HEK293 (cell line): Measurements from ENCODE around the gene NKAIN4.

ENCODE experiments used
- CTCF ChIA-PET: fragments of 350-600 bp; formaldehyde crosslinking; extraction: SDS; loops from one replicate; lab custom pipeline; 2021; ENCODE audit warnings: antibody characterized with exemption; lab: Yijun Ruan, JAX
- POLR2A ChIA-PET: fragments of 300-600 bp; formaldehyde crosslinking; extraction: SDS; loops from one replicate; lab custom pipeline; 2020; ENCODE audit warnings: antibody characterized with exemption, inconsistent platforms; lab: Yijun Ruan, JAX
- H3K27ac ChIP-seq: fragments of 200-500 bp; sonication (Bioruptor generic); 2 replicates; pipeline ENCODE4 v1.5.1; 2014; ENCODE audit warnings: low read depth, low read length, control low read depth, inconsistent platforms; ENCODE audit errors: extremely low read depth
- H3K36me3 ChIP-seq, 2 experiments: fragments of 200-500 bp in 1 of 2; sonication (Bioruptor generic) in 1 of 2; 1 replicate in 1 of 2; 2 replicates in 1 of 2; pipeline ENCODE4 v1.5.1; 2014 to 2017; ENCODE audit warnings: inconsistent platforms in 2 of 2, low read length in 2 of 2; ENCODE audit not compliant: control insufficient read depth in 2 of 2, insufficient read depth in 1 of 2
- H3K4me1 ChIP-seq: fragments of 200-500 bp; sonication (Bioruptor generic); 2 replicates; pipeline ENCODE4 v1.5.1; 2014; ENCODE audit warnings: mild to moderate bottlenecking, low read length, inconsistent platforms; ENCODE audit not compliant: control insufficient read depth, insufficient read depth
- H3K4me3 ChIP-seq: 2 replicates; pipeline ENCODE4 v1.5.1; 2011; ENCODE audit warnings: low read depth, mild to moderate bottlenecking, control low read depth, low read length, moderate library complexity
- H3K9me3 ChIP-seq: fragments of 200-500 bp; sonication (Bioruptor generic); 2 replicates; pipeline ENCODE4 v1.5.1; 2014; ENCODE audit warnings: low read depth, low read length, inconsistent platforms; ENCODE audit not compliant: control insufficient read depth, insufficient read depth
- MYNN ChIP-seq: fragments of 450-650 bp; formaldehyde crosslinking; IDR thresholded peaks from 2 replicates; pipeline ENCODE4 v1.5.1; 2016; ENCODE audit warnings: missing biosample characterization, missing genetic modification characterization, borderline replicate concordance
- RBAK ChIP-seq: fragments of 450-650 bp; formaldehyde crosslinking; IDR thresholded peaks from 2 replicates; pipeline ENCODE4 v1.5.1; 2016; ENCODE audit warnings: missing biosample characterization, missing genetic modification characterization
- SCRT1 ChIP-seq: fragments of 450-650 bp; formaldehyde crosslinking; IDR thresholded peaks from 2 replicates; pipeline ENCODE4 v1.5.1; 2016; ENCODE audit warnings: missing biosample characterization, missing genetic modification characterization, borderline replicate concordance
- SP3 ChIP-seq: fragments of 450-650 bp; formaldehyde crosslinking; IDR thresholded peaks from 2 replicates; pipeline ENCODE4 v1.5.1; 2016; ENCODE audit warnings: missing biosample characterization, missing genetic modification characterization
- ZNF121 ChIP-seq: fragments of 450-650 bp; formaldehyde crosslinking; IDR thresholded peaks from 2 replicates; pipeline ENCODE4 v1.5.1; 2016; ENCODE audit warnings: missing biosample characterization, missing genetic modification characterization
- ZNF366 ChIP-seq: fragments of 450-650 bp; formaldehyde crosslinking; conservative IDR thresholded peaks from 2 replicates; pipeline ENCODE4 v1.5.1; 2016; ENCODE audit warnings: missing biosample characterization, missing genetic modification characterization
- ZNF37A ChIP-seq: fragments of 450-650 bp; IDR thresholded peaks from 2 replicates; pipeline ENCODE4 v1.5.1; 2018; ENCODE audit warnings: missing biosample characterization, missing genetic modification characterization
- ZNF394 ChIP-seq: fragments of 450-650 bp; formaldehyde crosslinking; IDR thresholded peaks from 2 replicates; pipeline ENCODE4 v1.5.1; 2016; ENCODE audit warnings: missing biosample characterization, missing genetic modification characterization, mild to moderate bottlenecking, moderate library complexity, borderline replicate concordance
- ZNF510 ChIP-seq: fragments of 450-650 bp; formaldehyde crosslinking; IDR thresholded peaks from 2 replicates; pipeline ENCODE4 v1.5.1; 2018; ENCODE audit warnings: mild to moderate bottlenecking, missing genetic modification characterization, missing biosample characterization; ENCODE audit not compliant: insufficient replicate concordance
- ZNF610 ChIP-seq: fragments of 450-650 bp; formaldehyde crosslinking; IDR thresholded peaks from 2 replicates; pipeline ENCODE4 v1.5.1; 2016; ENCODE audit warnings: missing biosample characterization, missing genetic modification characterization, borderline replicate concordance
- ZNF677 ChIP-seq: fragments of 450-650 bp; IDR thresholded peaks from 2 replicates; pipeline ENCODE4 v1.5.0; 2018; ENCODE audit warnings: missing biosample characterization, mild to moderate bottlenecking, missing genetic modification characterization, moderate library complexity
- ZNF76 ChIP-seq: fragments of 450-650 bp; formaldehyde crosslinking; IDR thresholded peaks from 2 replicates; pipeline ENCODE4; 2016; ENCODE audit warnings: low read depth, missing biosample characterization, missing genetic modification characterization, borderline replicate concordance
- TF ChIP-seq, protein P1 (sequence below): fragments of 450-650 bp; formaldehyde crosslinking; IDR thresholded peaks from 2 replicates; pipeline ENCODE4 v1.5.1; 2016; ENCODE audit warnings: missing biosample characterization, missing genetic modification characterization, borderline replicate concordance
- TF ChIP-seq, protein P2 (sequence below): IDR thresholded peaks from 2 replicates; pipeline ENCODE4 v1.6.1; 2011; ENCODE audit warnings: mild to moderate bottlenecking, low read depth, low read length, borderline replicate concordance
- TF ChIP-seq, protein P3 (sequence below): fragments of 450-650 bp; formaldehyde crosslinking; IDR thresholded peaks from 2 replicates; pipeline ENCODE4 v1.5.1; 2016; ENCODE audit warnings: missing biosample characterization, missing genetic modification characterization
- TF ChIP-seq, protein P4 (sequence below): fragments of 450-650 bp; formaldehyde crosslinking; IDR thresholded peaks from 2 replicates; pipeline ENCODE4 v1.5.1; 2016; ENCODE audit warnings: missing biosample characterization, missing genetic modification characterization

The NKAIN4 gene

DNA sequence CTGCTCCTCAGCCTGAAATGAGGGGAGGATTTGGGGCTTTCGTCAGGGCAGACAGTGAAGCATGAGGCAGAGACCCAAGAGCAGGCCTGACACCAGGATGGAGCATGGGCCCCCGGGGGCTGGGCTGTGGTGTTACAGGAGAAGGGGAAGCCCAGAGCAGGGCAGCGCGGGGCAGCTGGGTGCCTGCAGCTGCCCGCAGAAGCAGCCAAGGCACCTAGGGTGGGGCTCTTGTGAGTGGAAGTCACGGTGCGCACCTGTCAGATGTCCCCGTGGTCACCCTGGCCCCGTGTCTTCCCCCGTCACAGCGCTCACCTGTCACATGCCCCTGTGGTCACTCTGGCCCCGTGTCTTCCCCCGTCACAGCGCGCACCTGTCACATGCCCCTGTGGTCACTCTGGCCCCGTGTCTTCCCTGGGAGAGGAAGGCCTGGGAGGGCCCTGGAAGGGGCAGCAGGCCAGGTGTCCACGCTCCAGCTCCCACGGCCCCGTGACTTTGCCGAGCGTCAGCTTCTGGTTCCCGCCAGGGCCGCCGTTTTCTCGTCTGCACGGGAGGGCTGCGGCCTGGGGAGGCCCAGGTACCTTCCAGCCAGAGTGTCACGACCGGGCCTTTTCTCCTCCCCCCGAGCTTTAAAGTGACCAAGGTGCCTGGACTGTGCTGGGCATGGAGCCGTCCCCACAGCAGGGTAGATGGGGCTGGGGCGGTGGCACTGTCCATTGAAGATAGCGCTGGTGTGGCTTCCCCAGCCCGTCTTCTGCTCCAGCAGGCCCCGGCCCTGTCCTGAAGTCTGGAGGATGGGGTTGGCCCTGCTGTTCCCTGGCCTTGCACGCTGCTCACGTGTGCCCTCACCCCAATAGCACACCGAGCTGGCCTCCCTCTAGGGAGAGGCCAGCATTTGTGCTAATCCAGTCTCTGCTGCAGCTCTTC lies 27.7 kb upstream of the NKAIN4 start:
- H3K4me3 ChIP-seq: no peak overlapping the region
- peaks cover 10 to 95% of the 10 kb centered on the region in 2 experiments; a peak in 2 of 3 replicates for H3K36me3 ChIP-seq
- ChIA-PET POLR2A (interaction anchor here (1.1 kb wide), 1 partner anchor 59 kb away, joined by 3 read pairs; no protein-coding TSS in a partner anchor), CTCF (interaction anchor here (0.5 to 4.1 kb wide), 5 partner anchors 9 to 177 kb away, joined by 3 to 37 read pairs (median 4); partner anchors contain the start of gene COL20A1)
- TF ChIP-seq ZNF610 (tag by site-specific recombination): no peak
- TF ChIP-seq, protein P1, sequence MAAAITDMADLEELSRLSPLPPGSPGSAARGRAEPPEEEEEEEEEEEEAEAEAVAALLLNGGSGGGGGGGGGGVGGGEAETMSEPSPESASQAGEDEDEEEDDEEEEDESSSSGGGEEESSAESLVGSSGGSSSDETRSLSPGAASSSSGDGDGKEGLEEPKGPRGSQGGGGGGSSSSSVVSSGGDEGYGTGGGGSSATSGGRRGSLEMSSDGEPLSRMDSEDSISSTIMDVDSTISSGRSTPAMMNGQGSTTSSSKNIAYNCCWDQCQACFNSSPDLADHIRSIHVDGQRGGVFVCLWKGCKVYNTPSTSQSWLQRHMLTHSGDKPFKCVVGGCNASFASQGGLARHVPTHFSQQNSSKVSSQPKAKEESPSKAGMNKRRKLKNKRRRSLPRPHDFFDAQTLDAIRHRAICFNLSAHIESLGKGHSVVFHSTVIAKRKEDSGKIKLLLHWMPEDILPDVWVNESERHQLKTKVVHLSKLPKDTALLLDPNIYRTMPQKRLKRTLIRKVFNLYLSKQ (tag by site-specific recombination): no peak
- TF ChIP-seq ZNF510 (tag by site-specific recombination): no peak
- TF ChIP-seq, protein P2, sequence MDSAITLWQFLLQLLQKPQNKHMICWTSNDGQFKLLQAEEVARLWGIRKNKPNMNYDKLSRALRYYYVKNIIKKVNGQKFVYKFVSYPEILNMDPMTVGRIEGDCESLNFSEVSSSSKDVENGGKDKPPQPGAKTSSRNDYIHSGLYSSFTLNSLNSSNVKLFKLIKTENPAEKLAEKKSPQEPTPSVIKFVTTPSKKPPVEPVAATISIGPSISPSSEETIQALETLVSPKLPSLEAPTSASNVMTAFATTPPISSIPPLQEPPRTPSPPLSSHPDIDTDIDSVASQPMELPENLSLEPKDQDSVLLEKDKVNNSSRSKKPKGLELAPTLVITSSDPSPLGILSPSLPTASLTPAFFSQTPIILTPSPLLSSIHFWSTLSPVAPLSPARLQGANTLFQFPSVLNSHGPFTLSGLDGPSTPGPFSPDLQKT: no peak
- no peak for TF ChIP-seq MYNN (tag by site-specific recombination)
- TF ChIP-seq ZNF121 (tag by site-specific recombination): no peak
- TF ChIP-seq ZNF366 (tag by site-specific recombination): no peak
- TF ChIP-seq ZNF677 (tag by site-specific recombination): no peak
- TF ChIP-seq ZNF37A: no peak
- no peak for TF ChIP-seq SP3
- no peak for TF ChIP-seq SCRT1 (tag by site-specific recombination)
- TF ChIP-seq RBAK (tag by site-specific recombination): no peak
- no peak for TF ChIP-seq ZNF394
- H3K9me3 ChIP-seq: no peaks in the 10 kb centered on the region
- H3K27ac ChIP-seq: no peak overlapping the region
- H3K4me1 ChIP-seq: no peaks in the 10 kb centered on the region

DNA sequence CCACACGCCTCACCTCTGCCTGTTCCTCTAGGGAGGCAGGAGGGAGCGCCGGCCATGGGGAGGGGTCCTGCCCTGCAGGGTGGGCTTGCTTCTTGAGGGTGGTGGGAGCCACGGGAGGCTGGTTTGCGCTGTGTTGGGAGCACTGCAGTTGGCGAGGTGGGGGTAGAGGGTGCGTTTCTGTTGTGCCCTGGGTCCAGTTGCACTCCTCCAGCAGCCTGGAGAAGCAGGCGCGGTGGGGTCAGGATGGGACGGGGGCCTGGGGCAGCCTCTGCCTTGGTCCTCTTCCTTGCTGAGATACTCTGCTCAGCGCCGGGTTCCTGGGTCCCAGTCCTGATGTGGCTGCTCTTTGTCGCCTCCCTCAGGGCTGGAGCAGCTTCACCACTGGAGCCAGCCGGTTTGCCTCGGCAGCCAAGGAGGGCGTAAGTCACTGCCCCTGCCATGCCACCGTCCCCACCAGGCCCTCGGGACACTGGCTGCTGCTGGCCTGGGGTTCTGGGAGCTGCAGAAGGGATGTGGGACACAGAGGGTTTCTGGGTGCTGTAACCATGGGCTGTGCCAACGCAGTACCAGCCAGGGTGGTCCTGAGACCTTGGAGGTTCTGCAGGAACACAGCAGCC lies 26.8 kb upstream of the NKAIN4 start:
- ChIA-PET CTCF (interaction anchor here (0.6 to 4.1 kb wide), 8 partner anchors 10 to 176 kb away, joined by 3 to 37 read pairs (median 4); partner anchors contain the start of gene COL20A1), POLR2A (interaction anchor here (1.1 kb wide), 1 partner anchor 58 kb away, joined by 3 read pairs; no protein-coding TSS in a partner anchor)
- no peak overlapping the region for H3K27ac ChIP-seq
- peaks cover 10 to 99% of the 10 kb centered on the region in 2 experiments; a peak in 2 of 3 replicates for H3K36me3 ChIP-seq
- H3K9me3 ChIP-seq: no peaks in the 10 kb centered on the region
- H3K4me3 ChIP-seq: no peak overlapping the region
- H3K4me1 ChIP-seq: no peaks in the 10 kb centered on the region
- TF ChIP-seq, protein P3, sequence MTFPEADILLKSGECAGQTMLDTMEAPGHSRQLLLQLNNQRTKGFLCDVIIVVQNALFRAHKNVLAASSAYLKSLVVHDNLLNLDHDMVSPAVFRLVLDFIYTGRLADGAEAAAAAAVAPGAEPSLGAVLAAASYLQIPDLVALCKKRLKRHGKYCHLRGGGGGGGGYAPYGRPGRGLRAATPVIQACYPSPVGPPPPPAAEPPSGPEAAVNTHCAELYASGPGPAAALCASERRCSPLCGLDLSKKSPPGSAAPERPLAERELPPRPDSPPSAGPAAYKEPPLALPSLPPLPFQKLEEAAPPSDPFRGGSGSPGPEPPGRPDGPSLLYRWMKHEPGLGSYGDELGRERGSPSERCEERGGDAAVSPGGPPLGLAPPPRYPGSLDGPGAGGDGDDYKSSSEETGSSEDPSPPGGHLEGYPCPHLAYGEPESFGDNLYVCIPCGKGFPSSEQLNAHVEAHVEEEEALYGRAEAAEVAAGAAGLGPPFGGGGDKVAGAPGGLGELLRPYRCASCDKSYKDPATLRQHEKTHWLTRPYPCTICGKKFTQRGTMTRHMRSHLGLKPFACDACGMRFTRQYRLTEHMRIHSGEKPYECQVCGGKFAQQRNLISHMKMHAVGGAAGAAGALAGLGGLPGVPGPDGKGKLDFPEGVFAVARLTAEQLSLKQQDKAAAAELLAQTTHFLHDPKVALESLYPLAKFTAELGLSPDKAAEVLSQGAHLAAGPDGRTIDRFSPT (tag by site-specific recombination): 0 out of 2 replicates have a peak, but pooled peaks have one; percentile 24
- no peak for TF ChIP-seq ZNF76 (tag by site-specific recombination)
- TF ChIP-seq, protein P4, sequence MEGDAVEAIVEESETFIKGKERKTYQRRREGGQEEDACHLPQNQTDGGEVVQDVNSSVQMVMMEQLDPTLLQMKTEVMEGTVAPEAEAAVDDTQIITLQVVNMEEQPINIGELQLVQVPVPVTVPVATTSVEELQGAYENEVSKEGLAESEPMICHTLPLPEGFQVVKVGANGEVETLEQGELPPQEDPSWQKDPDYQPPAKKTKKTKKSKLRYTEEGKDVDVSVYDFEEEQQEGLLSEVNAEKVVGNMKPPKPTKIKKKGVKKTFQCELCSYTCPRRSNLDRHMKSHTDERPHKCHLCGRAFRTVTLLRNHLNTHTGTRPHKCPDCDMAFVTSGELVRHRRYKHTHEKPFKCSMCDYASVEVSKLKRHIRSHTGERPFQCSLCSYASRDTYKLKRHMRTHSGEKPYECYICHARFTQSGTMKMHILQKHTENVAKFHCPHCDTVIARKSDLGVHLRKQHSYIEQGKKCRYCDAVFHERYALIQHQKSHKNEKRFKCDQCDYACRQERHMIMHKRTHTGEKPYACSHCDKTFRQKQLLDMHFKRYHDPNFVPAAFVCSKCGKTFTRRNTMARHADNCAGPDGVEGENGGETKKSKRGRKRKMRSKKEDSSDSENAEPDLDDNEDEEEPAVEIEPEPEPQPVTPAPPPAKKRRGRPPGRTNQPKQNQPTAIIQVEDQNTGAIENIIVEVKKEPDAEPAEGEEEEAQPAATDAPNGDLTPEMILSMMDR (tag by site-specific recombination): peak; percentile 29; the same call in 1 of the 2 replicates
- TF ChIP-seq, all 188 proteins: peak for 2
